Osteoblast (primary cell): ENCODE measurements around the gene TLK1. TPM values are rescaled to one million over a fixed set of nuclear protein-coding genes. Genes with fewer than 3 reads are reported as not detected.

Source experiments
- DNase-seq: peaks from one replicate; pipeline ENCODE4 v3.0.0; 2011; ENCODE audit warnings: low spot score, mixed read lengths; ENCODE audit not compliant: insufficient read length; ENCODE audit errors: missing footprints
- H2AFZ ChIP-seq: 2 replicates; pipeline ENCODE4 v1.6.0; 2011; ENCODE audit warnings: mild to moderate bottlenecking, low read length
- H3K27ac ChIP-seq: 2 replicates; pipeline ENCODE4 v1.5.1; 2011; ENCODE audit warnings: mild to moderate bottlenecking, low read depth, low read length, moderate library complexity
- H3K27me3 ChIP-seq: 2 replicates; pipeline ENCODE4 v1.6.0; 2012; ENCODE audit warnings: mild to moderate bottlenecking, control low read depth, inconsistent platforms, low read length, moderate library complexity; ENCODE audit not compliant: insufficient read depth
- H3K36me3 ChIP-seq: 2 replicates; pipeline ENCODE4 v1.5.1; 2011; ENCODE audit warnings: mild to moderate bottlenecking, low read length, control low read depth, moderate library complexity; ENCODE audit not compliant: insufficient read depth
- H3K4me1 ChIP-seq: 2 replicates; pipeline ENCODE4 v1.5.1; 2011; ENCODE audit warnings: mild to moderate bottlenecking, low read length, control low read depth, moderate library complexity; ENCODE audit not compliant: insufficient read depth
- H3K4me2 ChIP-seq: 2 replicates; pipeline ENCODE4 v1.6.0; 2011; ENCODE audit warnings: mild to moderate bottlenecking, low read length; ENCODE audit not compliant: insufficient read depth
- H3K4me3 ChIP-seq: fragments of 200-600 bp; sonication (generic); 3 replicates; pipeline ENCODE4 v1.5.1; 2012; ENCODE audit warnings: mild to moderate bottlenecking, low read length, inconsistent platforms; ENCODE audit not compliant: insufficient read depth
- H3K79me2 ChIP-seq: 2 replicates; pipeline ENCODE4 v1.6.0; 2012; ENCODE audit warnings: mild to moderate bottlenecking, low read length, control low read depth, inconsistent platforms; ENCODE audit not compliant: insufficient read depth
- H3K9me3 ChIP-seq: 2 replicates; pipeline ENCODE4 v1.5.1; 2011; ENCODE audit warnings: low read depth, low read length, control low read depth
- H4K20me1 ChIP-seq: 2 replicates; pipeline ENCODE4 v1.6.0; 2012; ENCODE audit warnings: mild to moderate bottlenecking, low read length, control low read depth; ENCODE audit not compliant: insufficient read depth
- total RNA-seq: library from RNA; depleted of rRNA; stranded (reverse); fragments of >200 nt; gene quantifications from 2 replicates; pipeline ENCODE4 v1.2.3, GENCODE V29; 2012
- TF ChIP-seq, protein P1 (sequence below): IDR thresholded peaks from 2 replicates; pipeline ENCODE4 v1.5.1; 2011; ENCODE audit warnings: mild to moderate bottlenecking, low read depth, low read length, moderate library complexity; ENCODE audit errors: extremely low read depth

The TLK1 gene
- total RNA-seq, 1 donor, result 22.1 TPM

DNA sequence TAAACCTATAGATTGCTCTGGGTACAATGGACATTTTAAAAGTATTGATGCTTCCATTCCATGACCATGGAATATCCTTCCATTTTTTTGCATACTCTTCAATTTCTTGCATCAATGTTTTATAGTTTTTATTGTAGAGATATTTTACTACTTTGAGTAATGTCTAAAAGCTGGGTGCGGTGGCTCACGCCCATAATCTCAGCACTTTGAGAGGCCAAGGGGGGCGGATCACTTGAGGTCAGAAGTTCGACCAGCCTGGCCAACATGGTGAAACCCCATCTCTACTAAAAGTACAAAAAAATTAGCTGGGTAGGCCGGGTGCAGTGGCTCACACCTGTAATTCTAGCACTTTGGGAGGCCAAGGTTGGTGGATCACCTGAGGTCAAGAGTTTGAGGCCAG is 88.5 kb downstream of the TLK1 start:
- no peak overlapping the region for H2AFZ ChIP-seq
- no peaks in the 10 kb centered on the region for H4K20me1 ChIP-seq
- TF ChIP-seq, protein P1, sequence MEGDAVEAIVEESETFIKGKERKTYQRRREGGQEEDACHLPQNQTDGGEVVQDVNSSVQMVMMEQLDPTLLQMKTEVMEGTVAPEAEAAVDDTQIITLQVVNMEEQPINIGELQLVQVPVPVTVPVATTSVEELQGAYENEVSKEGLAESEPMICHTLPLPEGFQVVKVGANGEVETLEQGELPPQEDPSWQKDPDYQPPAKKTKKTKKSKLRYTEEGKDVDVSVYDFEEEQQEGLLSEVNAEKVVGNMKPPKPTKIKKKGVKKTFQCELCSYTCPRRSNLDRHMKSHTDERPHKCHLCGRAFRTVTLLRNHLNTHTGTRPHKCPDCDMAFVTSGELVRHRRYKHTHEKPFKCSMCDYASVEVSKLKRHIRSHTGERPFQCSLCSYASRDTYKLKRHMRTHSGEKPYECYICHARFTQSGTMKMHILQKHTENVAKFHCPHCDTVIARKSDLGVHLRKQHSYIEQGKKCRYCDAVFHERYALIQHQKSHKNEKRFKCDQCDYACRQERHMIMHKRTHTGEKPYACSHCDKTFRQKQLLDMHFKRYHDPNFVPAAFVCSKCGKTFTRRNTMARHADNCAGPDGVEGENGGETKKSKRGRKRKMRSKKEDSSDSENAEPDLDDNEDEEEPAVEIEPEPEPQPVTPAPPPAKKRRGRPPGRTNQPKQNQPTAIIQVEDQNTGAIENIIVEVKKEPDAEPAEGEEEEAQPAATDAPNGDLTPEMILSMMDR, result no peak
- H3K27me3 ChIP-seq, result no peaks in the 10 kb centered on the region
- no peak overlapping the region for H3K4me3 ChIP-seq
- DNase-seq, result no peak
- H3K79me2 ChIP-seq, result peaks cover 20% of the 10 kb centered on the region
- no peak overlapping the region for H3K27ac ChIP-seq
- H3K36me3 ChIP-seq, result peaks cover 4% of the 10 kb centered on the region
- H3K4me2 ChIP-seq, result no peak overlapping the region
- H3K4me1 ChIP-seq, result no peaks in the 10 kb centered on the region
- no peaks in the 10 kb centered on the region for H3K9me3 ChIP-seq

DNA sequence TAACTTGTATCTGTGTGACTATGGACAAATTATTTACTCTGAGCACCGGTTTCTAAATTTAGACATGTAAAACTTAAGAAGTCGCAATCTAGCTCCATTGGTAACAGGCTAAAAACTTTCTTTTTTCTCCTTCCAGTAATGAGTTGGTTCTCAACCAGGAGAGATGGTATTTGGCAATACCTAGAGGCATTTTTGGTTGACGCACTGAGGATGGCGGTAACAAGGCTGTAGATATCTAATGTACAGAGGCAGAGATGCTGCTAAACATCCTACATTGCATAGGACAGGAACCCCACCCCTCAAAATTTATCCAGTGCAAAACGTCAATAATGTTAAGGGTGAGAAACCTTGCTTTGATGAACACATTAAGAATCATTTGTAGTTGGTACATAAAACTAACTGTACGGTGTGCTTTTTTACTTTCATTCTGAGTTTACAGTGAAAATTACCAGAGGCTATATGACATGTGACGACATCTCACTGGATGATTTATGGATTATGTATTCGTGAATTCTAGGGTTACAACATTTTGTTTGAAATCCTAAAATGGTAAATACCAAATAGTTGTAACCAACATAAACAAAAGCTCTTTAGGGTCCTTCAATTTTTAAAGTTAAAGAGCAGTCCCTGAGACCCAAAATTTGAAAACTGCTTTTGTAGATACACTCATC is 91.3 kb downstream of the TLK1 start:
- no peak for DNase-seq
- no peak overlapping the region for H2AFZ ChIP-seq
- H3K9me3 ChIP-seq, result no peaks in the 10 kb centered on the region
- H3K36me3 ChIP-seq, result no peaks in the 10 kb centered on the region
- H3K79me2 ChIP-seq, result peaks cover 20% of the 10 kb centered on the region
- TF ChIP-seq, protein P1, result no peak
- H3K27ac ChIP-seq, result no peak overlapping the region
- H3K4me2 ChIP-seq, result no peak overlapping the region
- no peaks in the 10 kb centered on the region for H3K27me3 ChIP-seq
- no peaks in the 10 kb centered on the region for H4K20me1 ChIP-seq
- H3K4me3 ChIP-seq, result no peak overlapping the region
- H3K4me1 ChIP-seq, result no peaks in the 10 kb centered on the region

DNA sequence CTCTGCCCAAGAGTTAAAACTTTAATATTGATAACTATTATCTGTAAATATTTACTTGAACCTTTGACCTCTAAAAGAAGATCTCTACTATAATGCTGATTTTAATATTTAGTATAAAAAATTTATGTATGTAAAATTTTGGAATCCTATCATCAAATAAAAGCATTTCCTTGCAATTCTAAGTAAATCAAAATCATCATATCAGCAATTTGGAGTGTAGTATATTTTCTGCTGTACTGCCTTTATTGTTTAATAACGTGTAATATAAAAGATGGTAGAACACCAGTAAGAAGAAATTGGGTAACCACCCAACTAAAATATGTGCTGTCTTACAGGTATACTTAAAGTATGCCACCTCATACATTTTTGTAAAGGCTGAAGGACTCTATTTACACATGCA is 94.6 kb downstream of the TLK1 start:
- Histone ChIP-seq H3K9me3 (no peaks in the 10 kb centered on the region), H3K79me2 (peaks cover 24% of the 10 kb centered on the region)

DNA sequence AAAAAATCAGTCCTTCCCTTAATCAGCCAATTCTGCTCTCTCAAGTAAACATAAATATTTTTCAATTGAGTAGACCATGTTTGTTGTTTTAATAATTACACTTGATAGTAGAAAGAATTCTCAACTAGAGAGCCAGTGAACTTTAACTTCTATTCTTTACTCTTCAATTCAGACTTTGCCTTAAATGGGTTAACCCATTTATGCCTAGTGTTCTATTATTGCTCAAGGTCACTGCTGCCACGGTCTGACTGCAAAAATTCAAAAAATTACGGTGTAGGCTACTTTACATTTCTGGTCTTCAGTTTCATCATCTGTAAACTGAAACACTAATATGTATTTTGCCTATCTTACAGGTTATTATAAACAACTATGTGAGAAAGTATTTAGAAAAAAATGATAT is 103.1 kb downstream of the TLK1 start:
- Histone ChIP-seq H3K36me3 (peaks cover 17% of the 10 kb centered on the region), H3K79me2 (peaks cover 5% of the 10 kb centered on the region), H3K9me3 (no peaks in the 10 kb centered on the region), H3K4me3 (no peak overlapping the region), H3K27me3 (no peaks in the 10 kb centered on the region), H3K4me2 (no peak overlapping the region), H3K27ac (no peak overlapping the region), H2AFZ (no peak overlapping the region), H3K4me1 (peaks cover 4% of the 10 kb centered on the region), H4K20me1 (no peaks in the 10 kb centered on the region)
- TF ChIP-seq, protein P1, result no peak
- DNase-seq, result no peak

More for the DNA sequence above, 94.6 kb downstream of the TLK1 start:
- Histone ChIP-seq H3K27me3 (no peaks in the 10 kb centered on the region), H3K27ac (no peak overlapping the region), H3K36me3 (no peaks in the 10 kb centered on the region), H2AFZ (no peak overlapping the region), H3K4me2 (no peak overlapping the region), H3K4me1 (no peaks in the 10 kb centered on the region), H4K20me1 (no peaks in the 10 kb centered on the region), H3K4me3 (no peak overlapping the region)
- TF ChIP-seq, protein P1, result no peak
- no peak for DNase-seq
